ENCODE results near the gene RP9.

DNA sequence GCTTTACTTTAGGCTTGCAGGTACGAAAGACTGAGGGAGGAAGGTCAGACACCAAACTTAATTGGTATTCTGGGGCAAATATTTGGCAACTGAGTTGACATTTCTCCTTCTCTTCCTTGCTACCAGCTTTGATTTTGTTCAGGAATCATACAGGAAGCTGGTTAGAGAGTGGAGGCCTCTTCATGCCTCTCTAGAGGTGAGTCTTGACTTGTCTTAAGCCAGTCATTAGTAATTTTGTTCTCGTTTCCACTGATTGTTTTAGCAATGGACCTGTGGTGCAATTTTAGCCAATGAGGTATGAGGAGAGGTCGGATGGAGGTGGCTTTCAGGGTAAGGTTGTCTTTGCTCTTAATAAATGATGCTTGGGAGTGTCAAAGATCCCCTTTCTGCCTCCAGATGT is 2.4 kb upstream of the RP9 start:
- TF ChIP-seq, protein P1, sequence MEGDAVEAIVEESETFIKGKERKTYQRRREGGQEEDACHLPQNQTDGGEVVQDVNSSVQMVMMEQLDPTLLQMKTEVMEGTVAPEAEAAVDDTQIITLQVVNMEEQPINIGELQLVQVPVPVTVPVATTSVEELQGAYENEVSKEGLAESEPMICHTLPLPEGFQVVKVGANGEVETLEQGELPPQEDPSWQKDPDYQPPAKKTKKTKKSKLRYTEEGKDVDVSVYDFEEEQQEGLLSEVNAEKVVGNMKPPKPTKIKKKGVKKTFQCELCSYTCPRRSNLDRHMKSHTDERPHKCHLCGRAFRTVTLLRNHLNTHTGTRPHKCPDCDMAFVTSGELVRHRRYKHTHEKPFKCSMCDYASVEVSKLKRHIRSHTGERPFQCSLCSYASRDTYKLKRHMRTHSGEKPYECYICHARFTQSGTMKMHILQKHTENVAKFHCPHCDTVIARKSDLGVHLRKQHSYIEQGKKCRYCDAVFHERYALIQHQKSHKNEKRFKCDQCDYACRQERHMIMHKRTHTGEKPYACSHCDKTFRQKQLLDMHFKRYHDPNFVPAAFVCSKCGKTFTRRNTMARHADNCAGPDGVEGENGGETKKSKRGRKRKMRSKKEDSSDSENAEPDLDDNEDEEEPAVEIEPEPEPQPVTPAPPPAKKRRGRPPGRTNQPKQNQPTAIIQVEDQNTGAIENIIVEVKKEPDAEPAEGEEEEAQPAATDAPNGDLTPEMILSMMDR (IDR thresholded peaks at IDR 0.05; ENCODE audit: borderline replicate concordance, extremely low read depth, low read length, poor library complexity, severe bottlenecking) = no peak
- TF ChIP-seq EZH2 (IDR thresholded peaks at IDR 0.05; ENCODE audit: borderline replicate concordance, low read depth, low read length, severe bottlenecking) = no peak
